T-helper 17 cell (primary cell): ENCODE data around the gene GATAD2A. TPM values are rescaled to one million over a fixed set of nuclear protein-coding genes. Genes with fewer than 3 reads are reported as not detected.
"Not testable (repeated sequence)": the region's sequence is repeated elsewhere in the genome, so short reads cannot be mapped to it uniquely, and the experiment has no call there.

Experiments
- ATAC-seq: fragments of 150-1000 bp; cut with Tn5 transposase; 2 replicates; pipeline ENCODE4 v1.10.0; 2021; ENCODE audit warnings: mild to moderate bottlenecking, moderate library complexity
- DNase-seq, 3 donors: peaks; one replicate each; pipeline versions ENCODE4 v3.0.0 to v3.0.0-alpha.2; 2020 to 2021
- H3K9me3 ChIP-seq: one replicate; pipeline ENCODE4 v1.7.0; 2013; ENCODE audit warnings: low read length, mild to moderate bottlenecking; ENCODE audit not compliant: control insufficient read depth, poor library complexity, severe bottlenecking
- H3K27ac Mint-ChIP-seq: one replicate; pipeline ENCODE4 v1.8.0; 2022; ENCODE audit warnings: mild to moderate bottlenecking, moderate library complexity, mixed read lengths
- H3K27me3 Mint-ChIP-seq: one replicate; pipeline ENCODE4 v1.8.0; 2022; ENCODE audit warnings: mixed read lengths
- H3K36me3 Mint-ChIP-seq: one replicate; pipeline ENCODE4 v1.8.0; 2022; ENCODE audit warnings: low read depth, mixed read lengths
- H3K4me1 Mint-ChIP-seq: one replicate; pipeline ENCODE4 v1.8.0; 2022; ENCODE audit warnings: mild to moderate bottlenecking, mixed read lengths
- H3K4me3 Mint-ChIP-seq: one replicate; pipeline ENCODE4 v1.8.0; 2022; ENCODE audit warnings: mild to moderate bottlenecking, moderate library complexity, mixed read lengths
- total RNA-seq, 4 donors: library from RNA in 2 of 4; stranded (reverse) in 2 of 4; gene quantifications; one replicate each; pipeline ENCODE4 v1.2.3 and lab custom pipeline; 2022 to 2026

The GATAD2A gene
- total RNA-seq, 2 donors from 2014 or later = 129 to 153 TPM

DNA sequence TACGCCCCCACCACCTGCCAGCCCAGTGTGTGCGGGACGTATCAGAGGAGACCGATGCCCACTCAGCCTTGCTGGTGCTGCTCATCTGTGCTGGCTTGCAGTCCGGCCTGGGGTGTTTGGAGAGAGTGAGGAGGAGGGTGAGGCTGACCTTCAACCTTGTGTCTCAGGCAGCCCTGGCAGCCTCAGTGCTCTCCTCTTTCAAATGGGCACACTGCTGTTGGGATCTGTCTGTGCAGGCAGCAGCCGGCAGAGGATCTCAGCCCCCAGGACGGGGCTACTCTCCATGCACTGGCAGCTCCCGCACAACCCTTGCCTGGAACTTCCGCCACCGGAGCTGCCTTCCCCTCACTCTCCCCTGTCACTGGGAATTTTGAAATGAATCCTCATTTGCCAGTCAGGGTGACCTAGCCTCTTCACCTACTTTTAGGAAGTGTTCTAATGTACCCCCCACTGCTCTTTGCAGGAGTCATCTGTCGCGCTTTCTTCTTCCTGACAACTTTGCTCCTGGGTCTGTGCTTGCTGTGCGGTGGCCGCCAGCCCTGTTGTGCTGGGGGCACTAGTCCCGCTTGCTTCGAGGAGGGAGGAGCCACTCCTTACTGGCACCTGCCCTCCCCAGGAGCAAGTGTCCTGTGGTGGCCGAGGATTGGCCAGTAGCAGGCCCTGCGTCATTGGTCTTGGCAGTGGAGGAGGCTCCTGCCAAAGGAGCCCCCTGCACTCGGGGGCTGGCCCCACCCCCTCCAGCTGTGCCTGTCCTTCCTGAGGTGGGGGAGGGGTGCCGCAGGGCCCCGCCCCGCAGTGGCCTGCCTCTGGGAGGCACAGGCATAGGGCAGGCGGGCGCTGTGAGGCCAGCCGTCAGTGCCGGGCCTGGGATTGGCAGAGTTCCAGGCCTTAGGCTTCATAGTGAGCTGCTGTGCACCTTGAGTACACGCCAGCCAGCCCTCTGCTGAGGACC lies 56.5 kb downstream of the GATAD2A start:
- DNase-seq = no peak
- ATAC-seq = no peak

DNA sequence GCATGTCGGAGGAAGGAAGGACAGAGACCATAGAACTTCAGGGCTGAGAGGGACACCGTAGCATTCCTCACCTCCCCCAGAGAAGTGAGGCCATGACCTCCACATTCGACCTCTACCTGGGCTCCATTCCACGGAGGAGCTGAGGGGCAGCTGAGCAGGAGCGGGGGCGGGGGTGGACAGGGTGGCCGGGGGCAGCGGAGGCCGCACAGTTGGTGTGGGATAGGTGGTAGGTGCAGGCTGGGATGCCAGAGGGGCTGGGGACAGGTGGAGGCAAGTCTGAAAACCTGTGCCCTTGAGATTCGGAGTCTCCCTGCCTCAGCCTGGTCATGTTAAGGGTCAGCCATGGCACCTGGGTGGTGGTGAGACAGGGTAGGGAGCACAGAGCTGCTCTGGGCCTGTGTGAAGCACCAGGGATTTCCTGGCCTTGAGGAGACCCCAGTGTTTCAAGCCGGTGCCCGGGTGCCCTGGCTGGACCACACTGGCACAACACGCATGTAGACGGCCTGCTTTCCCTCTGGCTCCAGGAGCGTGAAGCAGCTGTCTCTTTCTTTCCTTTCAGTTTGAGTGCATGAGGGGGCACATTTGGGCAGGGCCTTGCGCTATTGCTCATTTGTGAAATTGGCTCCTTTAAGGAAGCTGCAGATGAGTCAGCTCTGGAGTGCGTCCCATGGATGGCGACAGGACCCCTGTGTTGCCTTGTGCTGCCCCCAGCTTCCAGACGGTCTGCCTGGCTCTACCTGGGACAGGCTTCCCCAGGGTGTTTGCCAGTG lies 58.1 kb downstream of the GATAD2A start:
- peaks cover 15% of the 10 kb centered on the region for H3K36me3 Mint-ChIP-seq
- H3K4me3 Mint-ChIP-seq = peak overlapping the region; percentile 62
- DNase-seq = no peak
- H3K9me3 ChIP-seq = peaks cover 7% of the 10 kb centered on the region
- H3K27me3 Mint-ChIP-seq = no peaks in the 10 kb centered on the region
- no peak for ATAC-seq
- H3K4me1 Mint-ChIP-seq = peaks cover 63% of the 10 kb centered on the region
- H3K27ac Mint-ChIP-seq = peak overlapping the region; percentile 99

More for the DNA sequence above, 56.5 kb downstream of the GATAD2A start:
- Mint-ChIP-seq H3K27ac (peak overlapping the region; percentile 99), H3K4me3 (peak overlapping the region; percentile 96), H3K27me3 (no peaks in the 10 kb centered on the region), H3K36me3 (peaks cover 12% of the 10 kb centered on the region), H3K4me1 (peaks cover 71% of the 10 kb centered on the region)
- no peaks in the 10 kb centered on the region for H3K9me3 ChIP-seq

DNA sequence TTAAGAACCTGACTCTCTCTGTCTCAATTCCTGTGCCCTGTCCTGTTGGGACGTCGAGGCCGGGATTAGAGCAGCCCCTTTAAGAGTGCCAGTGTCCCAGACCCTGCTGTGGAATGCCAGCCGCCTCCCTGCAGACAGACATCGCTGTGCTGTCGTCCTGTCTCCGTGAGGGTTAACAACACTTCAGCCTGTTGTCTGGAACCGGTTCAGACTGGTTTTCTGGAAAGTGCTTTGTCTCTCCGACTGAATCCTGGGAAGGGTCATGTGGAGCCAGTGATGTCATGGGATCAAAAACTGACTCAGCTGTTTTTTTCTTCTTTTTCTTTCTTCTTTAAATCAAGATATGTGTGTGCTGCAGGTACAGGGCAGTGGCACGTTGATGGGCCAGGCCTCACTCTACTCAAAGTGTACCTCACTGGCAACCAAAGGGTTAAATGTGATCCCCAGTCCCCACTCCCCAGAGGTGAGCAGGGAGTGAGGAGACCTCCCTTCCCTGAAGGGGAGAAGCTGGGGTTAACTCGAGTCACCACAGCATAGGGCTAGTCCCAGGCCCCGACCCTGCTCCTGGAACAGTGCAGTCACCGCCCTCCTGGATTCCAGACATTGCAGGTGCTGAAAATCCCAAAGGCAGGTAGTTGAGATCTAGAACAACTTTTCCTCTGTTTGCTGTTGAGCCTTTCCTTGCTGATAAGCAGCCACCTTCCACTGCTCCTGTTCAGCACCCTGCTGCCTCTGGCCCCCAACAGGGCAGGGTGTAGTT lies 59.0 kb downstream of the GATAD2A start:
- Mint-ChIP-seq H3K4me1 (peaks cover 53% of the 10 kb centered on the region), H3K27ac (peak overlapping the region; percentile 99), H3K27me3 (no peaks in the 10 kb centered on the region), H3K36me3 (peaks cover 15% of the 10 kb centered on the region), H3K4me3 (peak overlapping the region; percentile 21)
- H3K9me3 ChIP-seq = peaks cover 7% of the 10 kb centered on the region
- no peak for DNase-seq
- no peak for ATAC-seq

DNA sequence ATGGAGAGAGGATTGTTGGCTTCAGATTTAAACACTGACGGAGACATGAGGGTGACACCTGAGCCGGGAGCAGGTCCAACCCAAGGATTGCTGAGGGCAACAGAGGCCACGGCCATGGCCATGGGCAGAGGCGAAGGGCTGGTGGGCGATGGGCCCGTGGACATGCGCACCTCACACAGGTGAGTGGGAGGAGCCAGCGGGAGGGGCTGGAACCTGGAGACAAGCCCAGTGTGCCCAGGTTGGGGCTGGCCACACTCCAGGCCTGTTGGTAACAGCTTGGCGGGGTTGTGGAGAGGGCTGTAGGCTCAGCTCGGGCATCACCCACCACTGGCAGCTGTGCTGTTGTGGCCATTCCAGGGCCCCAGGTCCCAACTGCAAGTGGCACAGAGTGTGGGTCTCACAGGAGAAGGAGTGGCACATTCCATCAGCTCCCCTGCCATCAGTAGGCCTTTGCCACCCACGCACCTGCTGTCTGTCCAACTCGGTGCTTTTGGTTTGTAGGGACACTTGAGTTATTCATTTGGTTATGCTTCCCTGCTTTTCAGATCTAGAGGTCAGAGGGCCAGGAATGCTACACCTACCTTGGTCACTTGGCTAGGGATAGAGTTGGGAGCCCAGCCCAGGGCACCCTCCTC lies 60.1 kb downstream of the GATAD2A start:
- no peaks in the 10 kb centered on the region for H3K27me3 Mint-ChIP-seq
- no peak overlapping the region for H3K4me3 Mint-ChIP-seq
- no peak for DNase-seq
- H3K4me1 Mint-ChIP-seq = peaks cover 46% of the 10 kb centered on the region
- H3K36me3 Mint-ChIP-seq = peaks cover 17% of the 10 kb centered on the region
- ATAC-seq = no peak
- peaks cover 7% of the 10 kb centered on the region for H3K9me3 ChIP-seq
- H3K27ac Mint-ChIP-seq = peak overlapping the region; percentile 99

DNA sequence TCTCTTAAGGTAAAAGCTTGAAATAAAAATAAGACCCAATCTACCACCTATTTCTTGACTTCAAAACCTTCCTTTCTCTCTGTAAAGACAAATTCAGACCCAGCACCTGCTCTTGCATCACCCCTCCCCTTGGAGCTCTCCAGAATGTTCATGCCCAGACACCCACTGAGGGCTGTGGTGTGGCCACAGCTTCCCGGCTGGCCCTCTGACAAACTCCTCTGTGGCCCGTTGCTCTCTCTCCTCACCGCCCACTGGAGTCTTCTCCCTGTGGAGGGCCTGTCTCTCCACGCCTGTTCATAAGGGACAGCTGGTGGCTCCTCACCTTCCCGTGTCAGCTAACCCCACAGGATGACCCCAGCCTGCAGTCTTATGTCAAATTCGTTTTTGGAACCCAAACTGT lies 60.7 kb downstream of the GATAD2A start:
- Mint-ChIP-seq H3K4me3 (peak overlapping the region; percentile 8), H3K36me3 (peaks cover 15% of the 10 kb centered on the region)

DNA sequence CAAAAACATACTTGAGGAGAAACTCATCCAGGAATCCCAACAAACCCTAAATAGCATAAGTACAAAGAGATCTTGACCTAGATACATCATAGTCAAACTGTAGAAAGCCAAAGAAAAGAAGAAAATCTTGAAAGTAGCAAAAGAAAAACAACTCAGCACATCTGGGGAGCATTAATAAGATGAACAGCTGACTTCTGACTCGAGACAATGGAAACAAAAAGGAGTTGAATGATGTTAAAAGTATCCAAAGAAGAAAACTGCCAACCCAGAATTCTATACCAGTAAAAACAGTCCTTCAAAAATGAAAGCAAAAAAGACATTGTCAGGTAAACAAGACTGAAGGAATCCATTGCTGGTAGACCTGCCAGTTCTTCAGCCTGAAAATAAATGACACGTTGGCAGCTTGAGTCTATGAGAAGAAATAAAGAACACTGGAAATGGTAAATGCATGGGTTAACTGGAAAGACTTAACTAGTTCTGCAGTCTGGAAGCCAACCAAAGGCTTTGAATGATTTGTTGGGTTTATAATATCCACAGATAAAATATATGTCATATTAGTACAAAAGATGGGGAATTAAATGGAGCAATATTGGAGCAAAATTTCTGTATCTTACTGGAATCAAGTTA lies 63.1 kb downstream of the GATAD2A start:
- peaks cover 40% of the 10 kb centered on the region for H3K4me1 Mint-ChIP-seq
- no peak for DNase-seq
- peaks cover 15% of the 10 kb centered on the region for H3K36me3 Mint-ChIP-seq
- no peak for ATAC-seq
- H3K9me3 ChIP-seq = peaks cover 7% of the 10 kb centered on the region
- no peaks in the 10 kb centered on the region for H3K27me3 Mint-ChIP-seq
- peak overlapping the region; percentile 9 for H3K27ac Mint-ChIP-seq
- H3K4me3 Mint-ChIP-seq = no peak overlapping the region

More for the DNA sequence above, 60.7 kb downstream of the GATAD2A start:
- H3K9me3 ChIP-seq = peaks cover 7% of the 10 kb centered on the region
- ATAC-seq = no peak
- no peak for DNase-seq
- Mint-ChIP-seq H3K27me3 (no peaks in the 10 kb centered on the region), H3K27ac (peak overlapping the region; percentile 27), H3K4me1 (peaks cover 41% of the 10 kb centered on the region)

DNA sequence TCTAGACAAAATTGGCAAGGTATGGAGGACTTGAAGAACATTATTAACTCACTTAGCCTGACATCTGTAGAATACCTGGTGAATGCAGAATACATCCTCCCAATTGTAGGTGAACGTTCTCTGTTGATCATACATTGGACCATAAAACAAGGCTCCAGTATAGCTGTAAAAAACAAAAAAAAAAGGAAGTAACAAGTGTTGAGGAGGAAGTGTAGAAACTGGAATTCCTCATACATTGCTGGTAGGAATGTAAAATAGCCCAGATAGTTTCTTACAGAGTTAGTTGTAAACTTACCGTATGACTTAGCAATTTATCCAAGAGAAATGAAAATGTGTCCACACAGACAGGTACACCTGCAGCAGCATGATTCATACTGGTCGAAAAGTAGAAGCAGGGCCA lies 65.1 kb downstream of the GATAD2A start:
- peaks cover 41% of the 10 kb centered on the region for H3K4me1 Mint-ChIP-seq
- peak overlapping the region; percentile 39 for H3K4me3 Mint-ChIP-seq
- ATAC-seq = no peak
- no peak for DNase-seq
- H3K27ac Mint-ChIP-seq = peak overlapping the region; percentile 96
- H3K9me3 ChIP-seq = peaks cover 7% of the 10 kb centered on the region
- peaks cover 13% of the 10 kb centered on the region for H3K36me3 Mint-ChIP-seq
- H3K27me3 Mint-ChIP-seq = no peaks in the 10 kb centered on the region

DNA sequence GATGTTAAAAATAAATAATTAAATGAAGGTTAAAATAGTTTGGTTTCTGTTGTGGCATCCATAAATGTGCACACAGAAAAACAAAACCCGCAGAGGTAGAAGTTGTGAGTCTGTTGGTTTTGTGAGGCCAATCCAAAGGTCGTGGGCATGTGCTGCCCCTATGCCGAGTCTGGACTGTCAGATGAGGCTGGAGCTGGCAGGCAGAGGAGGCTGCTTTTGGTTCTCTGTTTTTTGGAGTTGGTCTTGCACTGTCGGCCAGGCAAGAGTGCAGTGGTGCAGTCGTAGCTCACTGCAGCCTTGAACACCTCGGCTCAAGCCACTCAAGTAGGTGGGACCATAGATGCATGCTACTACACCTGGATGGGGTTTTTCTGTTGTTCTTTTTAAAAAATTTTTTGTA lies 66.2 kb downstream of the GATAD2A start:
- Mint-ChIP-seq H3K27me3 (no peaks in the 10 kb centered on the region), H3K4me3 (peak overlapping the region; percentile 75), H3K36me3 (peaks cover 5% of the 10 kb centered on the region), H3K4me1 (peaks cover 44% of the 10 kb centered on the region), H3K27ac (peak overlapping the region; percentile 96)
- H3K9me3 ChIP-seq = peaks cover 7% of the 10 kb centered on the region
- ATAC-seq (no peak), DNase-seq (no peak)

DNA sequence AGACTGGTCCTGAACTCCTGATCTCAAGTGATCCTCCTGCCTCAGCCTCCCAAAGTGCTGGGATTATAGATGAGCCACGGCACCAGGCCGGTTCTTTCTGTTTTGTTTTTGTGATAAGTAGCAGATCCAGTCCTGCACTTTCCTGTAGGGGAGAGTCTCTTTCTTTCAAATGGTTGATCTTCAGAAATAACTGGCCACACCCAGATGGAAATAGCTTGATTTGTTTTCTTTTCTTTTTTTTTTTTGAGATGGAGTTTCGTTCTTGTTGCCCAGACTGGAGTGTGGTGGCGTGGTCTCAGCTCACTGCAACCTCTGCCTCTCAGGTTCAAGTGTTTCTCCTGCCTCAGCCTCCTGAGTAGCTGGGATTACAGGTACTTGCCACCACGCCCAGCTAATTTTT lies 66.6 kb downstream of the GATAD2A start:
- Mint-ChIP-seq H3K4me1 (peaks cover 48% of the 10 kb centered on the region), H3K27ac (peak overlapping the region; percentile 96), H3K4me3 (peak overlapping the region; percentile 75)
- not testable (repeated sequence) for H3K9me3 ChIP-seq, H3K36me3 Mint-ChIP-seq, DNase-seq, ATAC-seq, H3K27me3 Mint-ChIP-seq

DNA sequence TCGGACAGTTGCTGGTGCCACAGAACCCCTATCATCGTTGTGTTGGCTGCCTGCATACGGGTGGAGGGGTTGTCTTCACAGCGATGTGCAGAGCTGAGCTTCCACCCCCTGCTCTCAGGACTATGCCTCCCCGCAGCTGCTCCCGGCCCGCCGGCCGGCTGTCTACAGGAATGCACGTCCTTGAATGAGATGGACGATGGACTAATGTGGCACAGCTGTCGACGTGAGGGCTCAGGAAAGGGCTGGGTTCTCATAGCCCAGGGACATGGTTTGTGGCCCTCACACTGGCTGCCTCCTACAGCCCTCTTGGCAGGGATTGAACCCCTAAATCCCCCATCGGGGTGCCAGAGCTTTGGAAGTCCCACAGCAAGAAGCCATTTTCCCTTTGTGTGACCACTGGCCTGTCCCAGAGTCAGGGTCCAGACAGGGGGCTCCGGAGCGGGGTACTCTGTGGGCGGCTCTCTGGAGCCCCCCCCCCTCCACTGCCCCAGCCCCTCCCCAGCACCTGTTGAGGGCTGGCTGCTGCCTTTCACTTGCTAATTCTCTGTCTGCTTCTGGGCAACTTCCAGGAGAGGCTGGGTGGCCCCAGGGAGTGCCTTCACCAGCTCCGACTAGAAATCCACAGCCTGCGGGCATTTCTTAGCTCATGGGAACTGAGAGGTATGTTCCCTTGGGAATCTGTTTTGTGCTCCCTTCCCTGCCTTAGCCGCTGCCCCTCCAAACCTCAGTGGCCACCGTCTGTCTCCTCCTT lies 69.7 kb downstream of the GATAD2A start:
- Mint-ChIP-seq H3K4me1 (peaks cover 57% of the 10 kb centered on the region), H3K27me3 (no peaks in the 10 kb centered on the region), H3K4me3 (peak overlapping the region; percentile 78), H3K27ac (peak overlapping the region; percentile 96), H3K36me3 (peaks cover 2% of the 10 kb centered on the region)
- no peak for DNase-seq
- ATAC-seq = no peak
- no peaks in the 10 kb centered on the region for H3K9me3 ChIP-seq

DNA sequence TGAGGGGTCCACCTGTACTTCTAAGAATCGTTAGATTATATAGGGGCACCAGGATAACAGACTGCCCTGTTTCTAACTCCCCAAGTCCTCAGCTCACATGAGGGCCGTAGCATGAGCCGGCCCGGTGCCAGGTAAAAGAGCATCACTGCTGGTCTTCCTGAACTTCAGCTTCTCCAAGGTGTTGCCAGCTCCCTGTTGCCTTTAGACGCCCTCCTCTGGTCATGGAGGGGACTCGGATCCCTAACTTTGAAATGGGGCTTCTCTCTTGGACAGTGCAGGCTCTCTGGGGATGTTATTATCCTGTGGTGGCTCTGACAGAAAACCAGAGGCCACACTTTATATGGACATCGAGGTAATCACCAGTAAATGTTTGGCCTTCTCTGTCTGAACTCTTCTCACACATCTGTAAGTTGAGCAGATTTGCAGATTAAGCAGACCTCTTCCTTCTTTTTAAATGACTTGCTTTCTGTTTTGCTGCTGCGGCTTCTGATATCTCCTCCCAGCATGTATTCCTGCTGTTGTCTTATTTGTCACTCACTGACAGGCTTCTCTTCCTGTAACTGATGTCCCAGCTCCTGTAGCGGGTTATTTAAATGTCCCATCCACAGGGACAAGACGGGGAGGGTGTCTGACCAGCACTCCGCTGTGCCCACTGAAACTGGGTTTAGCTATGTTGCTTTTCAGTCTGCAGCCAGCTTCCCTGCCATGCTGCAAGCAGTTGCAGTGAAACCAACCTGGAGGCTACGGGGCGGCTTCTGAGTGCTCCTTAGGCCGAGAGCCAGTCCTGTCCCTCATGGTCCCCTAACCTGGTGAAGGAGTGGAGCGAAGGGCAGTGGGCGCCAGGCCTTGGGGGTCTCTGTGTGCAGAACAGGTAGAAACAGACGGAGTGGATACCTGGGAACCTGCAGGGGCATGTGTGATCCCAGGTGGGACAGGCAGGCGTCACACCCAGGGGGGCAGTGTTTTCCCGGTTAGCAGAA lies 70.7 kb downstream of the GATAD2A start:
- ATAC-seq (peak; percentile 23), DNase-seq (no peak)
- no peaks in the 10 kb centered on the region for H3K36me3 Mint-ChIP-seq
- no peaks in the 10 kb centered on the region for H3K9me3 ChIP-seq
- H3K27me3 Mint-ChIP-seq = no peaks in the 10 kb centered on the region
- peak overlapping the region; percentile 96 for H3K27ac Mint-ChIP-seq
- peaks cover 53% of the 10 kb centered on the region for H3K4me1 Mint-ChIP-seq
- peak overlapping the region; percentile 77 for H3K4me3 Mint-ChIP-seq
